K562 (cell line): Measurements from ENCODE around the gene GEN1. TPM values are rescaled to one million over a fixed set of nuclear protein-coding genes. Genes with fewer than 3 reads are reported as not detected.

Experiments
- ATAC-seq: fragments of 200-7000 bp; cut with Tn5 transposase; 3 replicates; pipeline ENCODE4 v1.9.1; 2020; ENCODE audit warnings: moderate library complexity
- BruUV-seq: library from RNA; stranded (reverse); fragments of 400-500 nt; replicated peaks from 2 replicates; lab custom pipeline; 2021; lab: Mats Ljungman, UMichigan
- CTCF ChIA-PET: fragments of 300-600 bp; formaldehyde crosslinking; extraction: SDS; loops from one replicate; lab custom pipeline; 2021; ENCODE audit warnings: low intra/inter-chr PET ratio; lab: Yijun Ruan, JAX
- POLR2A ChIA-PET: fragments of 300-600, 350-650 bp; sonication (Branson Sonifier 250); formaldehyde crosslinking; extraction: SDS; loops from one replicate; lab custom pipeline; 2021; ENCODE audit warnings: antibody characterized with exemption, inconsistent platforms; lab: Yijun Ruan, JAX
- DNase-seq, 4 experiments: peaks; one replicate each; pipeline versions ENCODE4 v3.0.0 to v3.0.0-alpha.2; 2011 to 2018; ENCODE audit warnings: low spot score in 3 of 4, mixed read lengths in 3 of 4; ENCODE audit errors: extremely low read depth in 1 of 4
- FAIRE-seq: peaks from 2 replicates; lab custom pipeline; 2011; peaks lifted over from hg19 to GRCh38; lab: Jason Lieb, UNC
- H2AFZ ChIP-seq: 2 replicates; pipeline ENCODE4 v1.6.0; 2011; ENCODE audit warnings: low read depth, low read length, control low read depth, inconsistent platforms
- H3K27ac ChIP-seq: fragments of 200-600 bp; 3 replicates; pipeline ENCODE4 v1.8.0; 2011; ENCODE audit warnings: low read depth, mild to moderate bottlenecking, control low read depth, inconsistent platforms, low read length, moderate library complexity, mixed read lengths; ENCODE audit errors: extremely low read depth
- H3K27me3 ChIP-seq, 2 experiments: fragments of 300-600 bp in 1 of 2; 2 replicates in 1 of 2; 3 replicates in 1 of 2; pipeline versions ENCODE4 v1.6.0 to v1.8.0; 2011; ENCODE audit warnings: inconsistent platforms in 2 of 2, low read length in 2 of 2, mild to moderate bottlenecking in 1 of 2, mixed read lengths in 1 of 2, moderate library complexity in 1 of 2; ENCODE audit not compliant: control insufficient read depth in 2 of 2, insufficient read depth in 2 of 2
- H3K36me3 ChIP-seq: fragments of 300-600 bp; 3 replicates; pipeline ENCODE4 v1.8.0; 2011; ENCODE audit warnings: mild to moderate bottlenecking, low read length, inconsistent platforms; ENCODE audit not compliant: control insufficient read depth, insufficient read depth
- H3K4me1 ChIP-seq, 2 experiments: fragments of 200-600 bp in 1 of 2; replicated peaks in 1 of 2; 2 replicates in 1 of 2; 3 replicates in 1 of 2; pipeline versions ENCODE4 v1.5.1 to v1.8.0; 2011; ENCODE audit warnings: inconsistent platforms in 2 of 2, low read length in 2 of 2, mild to moderate bottlenecking in 1 of 2, mixed read lengths in 1 of 2, moderate library complexity in 1 of 2; ENCODE audit not compliant: control insufficient read depth in 2 of 2, insufficient read depth in 2 of 2
- H3K4me2 ChIP-seq: 2 replicates; pipeline ENCODE4 v1.6.1; 2011; ENCODE audit warnings: low read length, control low read depth, inconsistent platforms, mixed read lengths; ENCODE audit not compliant: insufficient read depth
- H3K4me3 ChIP-seq: fragments of 200-600 bp; sonication (generic), shearing (Covaris generic); 2 replicates; pipeline ENCODE4 v1.5.1; 2016; ENCODE audit warnings: control low read depth, inconsistent platforms
- H3K79me2 ChIP-seq: fragments of 200-600 bp; 3 replicates; pipeline ENCODE4 v1.8.0; 2011; ENCODE audit warnings: low read length, inconsistent platforms; ENCODE audit not compliant: control insufficient read depth, insufficient read depth
- H3K9ac ChIP-seq, 2 experiments: 2 replicates each; pipeline versions ENCODE4 v1.6.0 to v1.6.1; 2011; ENCODE audit warnings: low read depth in 2 of 2, low read length in 2 of 2, control low read depth in 1 of 2, inconsistent platforms in 1 of 2, mild to moderate bottlenecking in 1 of 2, mixed read lengths in 1 of 2; ENCODE audit not compliant: insufficient read depth in 1 of 2
- H3K9me1 ChIP-seq: one replicate; pipeline ENCODE4 v1.6.0; 2011; ENCODE audit warnings: inconsistent platforms, mild to moderate bottlenecking, low read length, moderate library complexity; ENCODE audit not compliant: control insufficient read depth, insufficient read depth
- H3K9me3 ChIP-seq: replicated peaks from 2 replicates; pipeline ENCODE4 v1.5.1; 2011; ENCODE audit warnings: low read depth, low read length, inconsistent platforms; ENCODE audit not compliant: control insufficient read depth, insufficient read depth
- H4K20me1 ChIP-seq: replicated peaks from 2 replicates; pipeline ENCODE4 v1.6.1; 2011; ENCODE audit warnings: low read length, inconsistent platforms, mixed read lengths; ENCODE audit not compliant: control insufficient read depth, insufficient read depth
- ASH1L ChIP-seq: fragments of 450-650 bp; IDR thresholded peaks from 2 replicates; pipeline ENCODE4 v1.6.1; 2018; ENCODE audit warnings: borderline replicate concordance, mild to moderate bottlenecking, low read depth; ENCODE audit not compliant: partially characterized antibody
- ELF2 ChIP-seq: fragments of 250-450 bp; sonication (Bioruptor Pico); IDR thresholded peaks from 2 replicates; pipeline ENCODE4 v1.5.0; 2021; ENCODE audit warnings: mild to moderate bottlenecking
- HCFC1 ChIP-seq: IDR thresholded peaks from 2 replicates; pipeline ENCODE4 v1.6.1; 2012; ENCODE audit warnings: low read depth, low read length, improper control_type of control experiment
- MAFG ChIP-seq: fragments of 450-650 bp; conservative IDR thresholded peaks from 2 replicates; pipeline ENCODE4 v1.6.1; 2016; ENCODE audit warnings: missing genetic modification characterization, missing compliant biosample characterization
- SIN3B ChIP-seq: fragments of 450-650 bp; IDR thresholded peaks from 2 replicates; pipeline ENCODE4 v1.6.1; 2017; ENCODE audit warnings: low read depth, mild to moderate bottlenecking, moderate library complexity
- SIRT6 ChIP-seq: IDR thresholded peaks from one replicate; pipeline ENCODE4 v1.6.1; 2012; ENCODE audit warnings: low read depth, mild to moderate bottlenecking, control low read depth, inconsistent platforms, low read length, moderate library complexity
- SPI1 ChIP-seq: IDR thresholded peaks from 2 replicates; pipeline ENCODE4 v1.6.1; 2011; ENCODE audit warnings: low read depth, low read length, control low read depth, borderline replicate concordance
- TAF15 ChIP-seq: fragments of 200-400 bp; formaldehyde crosslinking; IDR thresholded peaks from 2 replicates; pipeline ENCODE4 v1.6.1; 2017; ENCODE audit warnings: mild to moderate bottlenecking, low read depth, low read length, moderate library complexity
- TCFL5 ChIP-seq: fragments of 250-450 bp; sonication (Bioruptor Pico); conservative IDR thresholded peaks from 2 replicates; pipeline ENCODE4 v1.6.1; 2021; ENCODE audit warnings: mild to moderate bottlenecking, moderate library complexity, matching md5 sums
- YBX1 ChIP-seq: fragments of 450-650 bp; IDR thresholded peaks from 2 replicates; pipeline ENCODE4 v1.7.1; 2016; ENCODE audit warnings: mild to moderate bottlenecking
- ZBTB8A ChIP-seq: fragments of 450-650 bp; IDR thresholded peaks from 2 replicates; pipeline ENCODE4 v1.6.1; 2018; ENCODE audit warnings: mild to moderate bottlenecking, moderate library complexity; ENCODE audit not compliant: partially characterized antibody
- ZC3H11A ChIP-seq: IDR thresholded peaks from 2 replicates; pipeline ENCODE4 v1.6.1; 2012; ENCODE audit warnings: low read depth, low read length, improper control_type of control experiment
- ZNF561 ChIP-seq: fragments of 450-650 bp; formaldehyde crosslinking; conservative IDR thresholded peaks from 2 replicates; pipeline ENCODE4 v1.4.0; 2020; ENCODE audit warnings: mild to moderate bottlenecking, moderate library complexity
- ZNF668 ChIP-seq: fragments of 250-450 bp; sonication (Bioruptor Pico); IDR thresholded peaks from 2 replicates; pipeline ENCODE4 v1.8.0; 2022; ENCODE audit warnings: mild to moderate bottlenecking, inconsistent platforms
- ZNF764 ChIP-seq: fragments of 250-450 bp; sonication (Bioruptor Pico); IDR thresholded peaks from 2 replicates; pipeline ENCODE4 v1.4.0; 2020; ENCODE audit warnings: low read depth, mild to moderate bottlenecking, moderate library complexity
- WGBS: fragments of 100-300 bp; shearing (Covaris generic); methylation state at CpG from one replicate; pipeline ENCODE4 v1.1.6; 2016; ENCODE audit warnings: low coverage, mixed read lengths; ENCODE audit not compliant: insufficient coverage; ENCODE audit errors: missing lambda C conversion rate; 5-methylcytosine and 5-hydroxymethylcytosine counted together
- in situ Hi-C: fragments of 300-500 bp; cut with MboI; formaldehyde crosslinking; loops from 4 replicates; pipeline ENCODE4 v1.15.0; 2018; ENCODE audit warnings: inconsistent platforms, mixed read lengths
- intact Hi-C: fragments of 100-400 bp; cut with micrococcal nuclease; formaldehyde crosslinking; loops from 2 replicates; pipeline ENCODE4 v1.14.2; 2022
- polyA plus RNA-seq, 8 experiments: library from polyadenylated mRNA; depleted of rRNA in 4 of 8; stranded (reverse) in 5 of 8; unstranded in 3 of 8; fragments of >200 nt; fragmentation: Nextera tagmentation in 2 of 8; fragmentation: Illumina TruSeq in 1 of 8; extraction: Ambion mirVana in 2 of 8; extraction: Trizol in 1 of 8; gene quantifications; 2 replicates each; pipeline versions ENCODE4 v1.2.1 to v1.2.3, GENCODE V29; 2011 to 2014; ENCODE audit warnings: inconsistent platforms in 1 of 8, missing spikeins in 1 of 8
- total RNA-seq, 7 experiments: library from RNA; depleted of rRNA in 6 of 7; stranded (reverse); fragments of >200 nt in 6 of 7; fragmentation: Illumina TruSeq in 2 of 7; extraction: Trizol in 2 of 7; gene quantifications; 2 replicates each; pipeline versions ENCODE4 v1.2.1 to v1.2.3, GENCODE V29; 2011 to 2021; ENCODE audit warnings: low replicate concordance in 1 of 7
- TF ChIP-seq, protein P1 (sequence below): fragments of 250-450 bp; sonication (Bioruptor Pico); IDR thresholded peaks from 2 replicates; pipeline ENCODE4 v1.4.0; 2020; ENCODE audit warnings: mild to moderate bottlenecking, moderate library complexity
- TF ChIP-seq, protein P2 (sequence below): fragments of 450-650 bp; IDR thresholded peaks from 2 replicates; pipeline ENCODE4 v1.6.1; 2018; ENCODE audit not compliant: partially characterized antibody
- TF ChIP-seq, protein P3 (sequence below), 2 experiments: fragments of 250-450 bp in 1 of 2; fragments of 450-650 bp in 1 of 2; sonication (Bioruptor Pico) in 1 of 2; IDR thresholded peaks; 2 replicates each; pipeline versions ENCODE4 v1.6.1 to v1.8.0; 2016 to 2021; ENCODE audit warnings: mild to moderate bottlenecking in 2 of 2, moderate library complexity in 2 of 2, missing compliant biosample characterization in 1 of 2, missing genetic modification characterization in 1 of 2

The GEN1 gene
- total and polyA plus RNA-seq, 9 of the 15 experiments (the other 6 are each of a cell fraction or from before 2014, with no cell fraction given), result 8.6 to 39.7 (median 24.5) TPM

DNA sequence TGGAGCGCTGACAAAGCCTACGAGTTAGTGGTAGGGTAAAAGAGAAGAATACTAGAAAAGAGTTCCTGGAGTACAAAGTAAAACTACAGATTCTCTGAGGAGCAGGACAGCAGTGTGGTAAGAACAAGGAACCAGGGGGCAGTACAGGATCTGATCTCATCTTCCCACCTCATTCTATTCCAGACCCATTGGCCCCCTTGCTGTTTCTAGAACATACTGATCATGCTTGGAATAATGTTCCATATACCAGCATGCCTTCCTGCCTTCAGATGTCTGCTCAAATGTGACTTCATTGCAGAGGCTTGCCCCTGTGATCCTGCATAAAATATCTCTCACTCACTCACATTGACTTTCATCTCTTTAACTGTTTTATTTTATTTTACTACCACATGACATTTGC is 81.6 kb downstream of the GEN1 start:
- H3K4me2 ChIP-seq, result no peak overlapping the region
- H3K79me2 ChIP-seq, result no peaks in the 10 kb centered on the region
- intact Hi-C loops, result no loop called here
- no peaks in the 10 kb centered on the region for H4K20me1 ChIP-seq
- H3K9ac ChIP-seq, result no peak overlapping the region
- in situ Hi-C loops, result no loop called here
- H3K27me3 ChIP-seq, result peaks cover 0 to 6% of the 10 kb centered on the region in 2 experiments; a peak in 1 of 5 replicates
- DNase-seq (no peak), FAIRE-seq (no peak), ATAC-seq (no peak)
- POLR2A ChIA-PET, result no interaction called here
- H3K4me3 ChIP-seq, result no peak overlapping the region
- H3K4me1 ChIP-seq, result peaks cover 0 to 3% of the 10 kb centered on the region in 2 experiments; a peak in 2 of 5 replicates
- CTCF ChIA-PET, result no interaction called here
- TF ChIP-seq ZC3H11A (no peak), SIN3B (no peak), ASH1L (no peak), MAFG (tag) (no peak), SIRT6 (no peak), HCFC1 (no peak), SPI1 (no peak), ZBTB8A (no peak), ZNF764 (CRISPR knock-in tag) (no peak), ELF2 (CRISPR knock-in tag) (no peak), TAF15 (no peak), ZNF668 (no peak), TCFL5 (CRISPR knock-in tag) (no peak), YBX1 (no peak), ZNF561 (CRISPR knock-in tag) (no peak)
- TF ChIP-seq, protein P1, sequence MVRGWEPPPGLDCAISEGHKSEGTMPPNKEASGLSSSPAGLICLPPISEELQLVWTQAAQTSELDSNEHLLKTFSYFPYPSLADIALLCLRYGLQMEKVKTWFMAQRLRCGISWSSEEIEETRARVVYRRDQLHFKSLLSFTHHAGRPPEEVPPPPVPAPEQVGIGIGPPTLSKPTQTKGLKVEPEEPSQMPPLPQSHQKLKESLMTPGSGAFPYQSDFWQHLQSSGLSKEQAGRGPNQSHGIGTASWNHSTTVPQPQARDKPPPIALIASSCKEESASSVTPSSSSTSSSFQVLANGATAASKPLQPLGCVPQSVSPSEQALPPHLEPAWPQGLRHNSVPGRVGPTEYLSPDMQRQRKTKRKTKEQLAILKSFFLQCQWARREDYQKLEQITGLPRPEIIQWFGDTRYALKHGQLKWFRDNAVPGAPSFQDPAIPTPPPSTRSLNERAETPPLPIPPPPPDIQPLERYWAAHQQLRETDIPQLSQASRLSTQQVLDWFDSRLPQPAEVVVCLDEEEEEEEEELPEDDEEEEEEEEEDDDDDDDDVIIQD, result no peak
- TF ChIP-seq, protein P2, sequence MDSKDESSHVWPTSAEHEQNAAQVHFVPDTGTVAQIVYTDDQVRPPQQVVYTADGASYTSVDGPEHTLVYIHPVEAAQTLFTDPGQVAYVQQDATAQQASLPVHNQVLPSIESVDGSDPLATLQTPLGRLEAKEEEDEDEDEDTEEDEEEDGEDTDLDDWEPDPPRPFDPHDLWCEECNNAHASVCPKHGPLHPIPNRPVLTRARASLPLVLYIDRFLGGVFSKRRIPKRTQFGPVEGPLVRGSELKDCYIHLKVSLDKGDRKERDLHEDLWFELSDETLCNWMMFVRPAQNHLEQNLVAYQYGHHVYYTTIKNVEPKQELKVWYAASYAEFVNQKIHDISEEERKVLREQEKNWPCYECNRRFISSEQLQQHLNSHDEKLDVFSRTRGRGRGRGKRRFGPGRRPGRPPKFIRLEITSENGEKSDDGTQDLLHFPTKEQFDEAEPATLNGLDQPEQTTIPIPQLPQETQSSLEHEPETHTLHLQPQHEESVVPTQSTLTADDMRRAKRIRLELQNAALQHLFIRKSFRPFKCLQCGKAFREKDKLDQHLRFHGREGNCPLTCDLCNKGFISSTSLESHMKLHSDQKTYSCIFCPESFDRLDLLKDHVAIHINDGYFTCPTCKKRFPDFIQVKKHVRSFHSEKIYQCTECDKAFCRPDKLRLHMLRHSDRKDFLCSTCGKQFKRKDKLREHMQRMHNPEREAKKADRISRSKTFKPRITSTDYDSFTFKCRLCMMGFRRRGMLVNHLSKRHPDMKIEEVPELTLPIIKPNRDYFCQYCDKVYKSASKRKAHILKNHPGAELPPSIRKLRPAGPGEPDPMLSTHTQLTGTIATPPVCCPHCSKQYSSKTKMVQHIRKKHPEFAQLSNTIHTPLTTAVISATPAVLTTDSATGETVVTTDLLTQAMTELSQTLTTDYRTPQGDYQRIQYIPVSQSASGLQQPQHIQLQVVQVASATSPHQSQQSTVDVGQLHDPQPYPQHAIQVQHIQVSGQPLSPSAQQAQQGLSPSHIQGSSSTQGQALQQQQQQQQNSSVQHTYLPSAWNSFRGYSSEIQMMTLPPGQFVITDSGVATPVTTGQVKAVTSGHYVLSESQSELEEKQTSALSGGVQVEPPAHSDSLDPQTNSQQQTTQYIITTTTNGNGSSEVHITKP, result no peak
- TF ChIP-seq, protein P3, sequence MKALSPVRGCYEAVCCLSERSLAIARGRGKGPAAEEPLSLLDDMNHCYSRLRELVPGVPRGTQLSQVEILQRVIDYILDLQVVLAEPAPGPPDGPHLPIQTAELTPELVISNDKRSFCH (CRISPR knock-in tag; IDR thresholded peaks at IDR 0.05), result no peak
- TF ChIP-seq, protein P3 (tag; IDR thresholded peaks at IDR 0.05), result no peak
- no peaks in the 10 kb centered on the region for H3K36me3 ChIP-seq
- BruUV-seq, result no TSS peak
- H2AFZ ChIP-seq, result no peak overlapping the region
- no peak overlapping the region for H3K27ac ChIP-seq
- 0% methylated on average over 2 of the region's 2 CpGs for WGBS
- H3K9me3 ChIP-seq, result no peaks in the 10 kb centered on the region
- no peaks in the 10 kb centered on the region for H3K9me1 ChIP-seq
